Right hindlimb (tissue), 1 donor: ENCODE measurements around the gene VSIR.

Experiments
- DNase-seq: peaks from one replicate; pipeline ENCODE4 v3.0.0-alpha.2; 2018

Gene VSIR

GRCh38 chr10:71806704-71807556, 33.6 kb upstream of the VSIR start:
- DNase-seq: no peak

GRCh38 chr10:71805776-71806703, 32.7 kb upstream of the VSIR start:
- peak; percentile 5 for DNase-seq

- DNase-seq: peak; percentile 6
Measured at GRCh38 chr10:71804077-71804476, 30.8 kb upstream of the VSIR start.

- DNase-seq: peak; percentile 15
Measured at GRCh38 chr10:71802715-71803488, 29.6 kb upstream of the VSIR start.

- DNase-seq: no peak
Measured at GRCh38 chr10:71802235-71802634, 28.9 kb upstream of the VSIR start.

GRCh38 chr10:71801361-71801760, 28.0 kb upstream of the VSIR start:
- no peak for DNase-seq

- DNase-seq: no peak
Measured at GRCh38 chr10:71799608-71800453, 26.5 kb upstream of the VSIR start.

- DNase-seq: no peak
Measured at GRCh38 chr10:71799112-71799511, 25.8 kb upstream of the VSIR start.

GRCh38 chr10:71798308-71798624, 24.9 kb upstream of the VSIR start:
- DNase-seq: no peak

- DNase-seq: no peak
Measured at GRCh38 chr10:71797533-71798307, 24.4 kb upstream of the VSIR start.

GRCh38 chr10:71796749-71797405, 23.6 kb upstream of the VSIR start:
- DNase-seq: no peak

GRCh38 chr10:71795248-71795647, 21.9 kb upstream of the VSIR start:
- DNase-seq: no peak

GRCh38 chr10:71790749-71791440, 17.6 kb upstream of the VSIR start:
- no peak for DNase-seq

- no peak for DNase-seq
Measured at GRCh38 chr10:71789871-71790270, 16.6 kb upstream of the VSIR start.

- no peak for DNase-seq
Measured at GRCh38 chr10:71788954-71789353, 15.6 kb upstream of the VSIR start.

GRCh38 chr10:71784679-71785272, 11.5 kb upstream of the VSIR start:
- DNase-seq: no peak

GRCh38 chr10:71783917-71784678, 10.8 kb upstream of the VSIR start:
- no peak for DNase-seq

GRCh38 chr10:71782917-71783490, 9.7 kb upstream of the VSIR start:
- DNase-seq: no peak
